ENCODE data around the gene QRICH2.

- TF ChIP-seq CTCF (IDR thresholded peaks at IDR 0.05) (no peak), POLR2A (IDR thresholded peaks at IDR 0.05) (no peak)
Observed at GRCh38 chr17:76351526-76352071, 43.5 kb upstream of the QRICH2 start.

All from tibial nerve (tissue), 3 donors.